ENCODE results near the gene FAIM2.
A peak's percentile ranks its signal among the peaks of the same experiment; 100 is the strongest.

FAIM2 gene

DNA sequence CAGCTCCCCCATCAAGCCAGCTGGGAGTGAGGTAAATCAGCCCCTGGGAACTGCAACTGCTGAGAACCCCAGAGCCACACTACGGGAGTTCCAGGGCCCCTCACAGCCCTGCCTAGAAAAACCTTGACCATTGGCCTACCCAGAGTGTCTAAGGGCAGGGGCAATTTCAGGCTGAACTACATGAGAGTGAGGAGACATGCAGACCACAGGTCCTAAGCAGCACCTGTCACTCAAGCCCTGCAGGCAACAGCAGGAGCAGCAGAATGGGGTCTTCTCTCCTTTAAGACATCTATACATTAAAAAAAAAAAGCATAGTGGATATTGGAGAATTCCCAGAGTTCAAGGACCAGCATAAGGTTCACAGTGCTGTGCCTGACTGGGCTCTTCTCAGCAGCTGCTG lies 80.3 kb downstream of the FAIM2 start:
- no peak for TF ChIP-seq PPARA (CRISPR knock-in tag; IDR thresholded peaks at IDR 0.05; ENCODE audit: borderline replicate concordance)
- no peak for TF ChIP-seq RARB (CRISPR knock-in tag; IDR thresholded peaks at IDR 0.05)
- TF ChIP-seq, protein P1, sequence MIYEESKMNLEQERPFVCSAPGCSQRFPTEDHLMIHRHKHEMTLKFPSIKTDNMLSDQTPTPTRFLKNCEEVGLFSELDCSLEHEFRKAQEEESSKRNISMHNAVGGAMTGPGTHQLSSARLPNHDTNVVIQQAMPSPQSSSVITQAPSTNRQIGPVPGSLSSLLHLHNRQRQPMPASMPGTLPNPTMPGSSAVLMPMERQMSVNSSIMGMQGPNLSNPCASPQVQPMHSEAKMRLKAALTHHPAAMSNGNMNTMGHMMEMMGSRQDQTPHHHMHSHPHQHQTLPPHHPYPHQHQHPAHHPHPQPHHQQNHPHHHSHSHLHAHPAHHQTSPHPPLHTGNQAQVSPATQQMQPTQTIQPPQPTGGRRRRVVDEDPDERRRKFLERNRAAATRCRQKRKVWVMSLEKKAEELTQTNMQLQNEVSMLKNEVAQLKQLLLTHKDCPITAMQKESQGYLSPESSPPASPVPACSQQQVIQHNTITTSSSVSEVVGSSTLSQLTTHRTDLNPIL (CRISPR knock-in tag; IDR thresholded peaks at IDR 0.05; ENCODE audit: low read depth): no peak
- TF ChIP-seq GLIS3 (CRISPR knock-in tag; IDR thresholded peaks at IDR 0.05): no peak
- TF ChIP-seq, protein P2, sequence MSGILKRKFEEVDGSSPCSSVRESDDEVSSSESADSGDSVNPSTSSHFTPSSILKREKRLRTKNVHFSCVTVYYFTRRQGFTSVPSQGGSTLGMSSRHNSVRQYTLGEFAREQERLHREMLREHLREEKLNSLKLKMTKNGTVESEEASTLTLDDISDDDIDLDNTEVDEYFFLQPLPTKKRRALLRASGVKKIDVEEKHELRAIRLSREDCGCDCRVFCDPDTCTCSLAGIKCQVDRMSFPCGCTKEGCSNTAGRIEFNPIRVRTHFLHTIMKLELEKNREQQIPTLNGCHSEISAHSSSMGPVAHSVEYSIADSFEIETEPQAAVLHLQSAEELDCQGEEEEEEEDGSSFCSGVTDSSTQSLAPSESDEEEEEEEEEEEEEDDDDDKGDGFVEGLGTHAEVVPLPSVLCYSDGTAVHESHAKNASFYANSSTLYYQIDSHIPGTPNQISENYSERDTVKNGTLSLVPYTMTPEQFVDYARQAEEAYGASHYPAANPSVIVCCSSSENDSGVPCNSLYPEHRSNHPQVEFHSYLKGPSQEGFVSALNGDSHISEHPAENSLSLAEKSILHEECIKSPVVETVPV (CRISPR knock-in tag; IDR thresholded peaks at IDR 0.05): no peak
- no peak for TF ChIP-seq TCF4 (CRISPR knock-in tag; IDR thresholded peaks at IDR 0.05; ENCODE audit: borderline replicate concordance)
- no peak for TF ChIP-seq ARNTL (CRISPR knock-in tag; IDR thresholded peaks at IDR 0.05; ENCODE audit: borderline replicate concordance, low read depth)
- no peak for TF ChIP-seq TOX (CRISPR knock-in tag; IDR thresholded peaks at IDR 0.05; ENCODE audit: borderline replicate concordance)
- no peak for TF ChIP-seq ZFP30 (CRISPR knock-in tag; IDR thresholded peaks at IDR 0.05)
- TF ChIP-seq ZNF565 (CRISPR knock-in tag; conservative IDR thresholded peaks at IDR 0.05; ENCODE audit: low read depth): no peak
- TF ChIP-seq ESRRG (CRISPR knock-in tag; IDR thresholded peaks at IDR 0.05): no peak
- TF ChIP-seq ZNF8 (CRISPR knock-in tag; IDR thresholded peaks at IDR 0.05): no peak
- no peak for TF ChIP-seq BACH2 (CRISPR knock-in tag; IDR thresholded peaks at IDR 0.05; ENCODE audit: borderline replicate concordance)
- ATAC-seq: no peak

DNA sequence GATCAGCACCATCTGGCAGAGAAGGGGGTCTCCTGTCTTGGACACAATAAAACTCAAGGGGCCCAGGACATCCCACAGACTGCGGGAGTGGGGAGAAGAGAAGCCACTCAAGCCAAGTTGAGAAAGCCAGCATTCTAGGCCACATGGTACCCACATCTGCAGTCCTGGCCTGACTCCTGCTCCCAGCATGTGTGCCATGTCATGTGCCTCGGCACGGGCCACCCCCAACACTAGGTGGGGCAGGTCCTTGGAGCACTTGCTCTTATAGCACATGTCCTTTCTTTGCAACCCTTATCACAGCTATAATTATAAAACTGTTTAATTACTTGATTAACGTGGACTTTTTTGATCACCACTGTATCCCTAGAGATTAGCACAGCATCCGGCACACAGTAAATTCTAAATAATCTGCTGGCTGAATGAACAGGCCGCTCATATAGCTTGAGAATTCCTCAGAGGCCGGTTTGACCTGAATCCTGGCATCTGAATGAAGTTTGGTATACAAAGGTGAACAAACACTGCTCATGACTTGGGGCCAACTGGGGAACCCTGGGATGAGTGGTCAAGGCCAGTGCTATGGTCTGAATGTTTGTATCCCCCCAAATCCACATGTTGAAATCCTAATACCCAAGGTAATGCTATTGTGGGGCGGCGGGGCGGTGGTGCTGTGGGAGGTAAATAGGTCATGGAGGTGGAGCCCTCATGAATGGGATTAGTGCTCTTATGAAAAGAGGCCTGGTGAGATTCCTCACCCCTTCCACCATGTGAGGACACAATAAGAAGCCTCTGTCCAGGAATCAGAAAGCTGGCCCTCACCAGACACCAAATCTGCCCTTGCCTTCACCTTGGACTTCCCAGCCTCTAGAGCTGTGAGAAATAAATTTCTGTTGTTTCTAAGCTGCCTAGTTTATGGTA lies 82.1 kb downstream of the FAIM2 start:
- ATAC-seq: no peak
- TF ChIP-seq PATZ1 (CRISPR knock-in tag; IDR thresholded peaks at IDR 0.05; ENCODE audit: borderline replicate concordance) (no peak), ZFP30 (CRISPR knock-in tag; IDR thresholded peaks at IDR 0.05) (no peak), TCF4 (CRISPR knock-in tag; IDR thresholded peaks at IDR 0.05; ENCODE audit: borderline replicate concordance) (no peak), ARNTL (CRISPR knock-in tag; IDR thresholded peaks at IDR 0.05; ENCODE audit: borderline replicate concordance, low read depth) (no peak), OSR1 (CRISPR knock-in tag; IDR thresholded peaks at IDR 0.05) (no peak), ZFP3 (CRISPR knock-in tag; IDR thresholded peaks at IDR 0.05) (no peak), GLIS3 (CRISPR knock-in tag; IDR thresholded peaks at IDR 0.05) (no peak), PPARA (CRISPR knock-in tag; IDR thresholded peaks at IDR 0.05; ENCODE audit: borderline replicate concordance) (no peak), ZNF70 (CRISPR knock-in tag; IDR thresholded peaks at IDR 0.05) (no peak)
- TF ChIP-seq, protein P2 (CRISPR knock-in tag; IDR thresholded peaks at IDR 0.05): no peak
- TF ChIP-seq, protein P3, sequence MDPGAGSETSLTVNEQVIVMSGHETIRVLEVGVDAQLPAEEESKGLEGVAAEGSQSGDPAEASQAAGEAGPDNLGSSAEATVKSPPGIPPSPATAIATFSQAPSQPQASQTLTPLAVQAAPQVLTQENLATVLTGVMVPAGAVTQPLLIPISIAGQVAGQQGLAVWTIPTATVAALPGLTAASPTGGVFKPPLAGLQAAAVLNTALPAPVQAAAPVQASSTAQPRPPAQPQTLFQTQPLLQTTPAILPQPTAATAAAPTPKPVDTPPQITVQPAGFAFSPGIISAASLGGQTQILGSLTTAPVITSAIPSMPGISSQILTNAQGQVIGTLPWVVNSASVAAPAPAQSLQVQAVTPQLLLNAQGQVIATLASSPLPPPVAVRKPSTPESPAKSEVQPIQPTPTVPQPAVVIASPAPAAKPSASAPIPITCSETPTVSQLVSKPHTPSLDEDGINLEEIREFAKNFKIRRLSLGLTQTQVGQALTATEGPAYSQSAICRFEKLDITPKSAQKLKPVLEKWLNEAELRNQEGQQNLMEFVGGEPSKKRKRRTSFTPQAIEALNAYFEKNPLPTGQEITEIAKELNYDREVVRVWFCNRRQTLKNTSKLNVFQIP (CRISPR knock-in tag; IDR thresholded peaks at IDR 0.05; ENCODE audit: borderline replicate concordance, low read depth): no peak

DNA sequence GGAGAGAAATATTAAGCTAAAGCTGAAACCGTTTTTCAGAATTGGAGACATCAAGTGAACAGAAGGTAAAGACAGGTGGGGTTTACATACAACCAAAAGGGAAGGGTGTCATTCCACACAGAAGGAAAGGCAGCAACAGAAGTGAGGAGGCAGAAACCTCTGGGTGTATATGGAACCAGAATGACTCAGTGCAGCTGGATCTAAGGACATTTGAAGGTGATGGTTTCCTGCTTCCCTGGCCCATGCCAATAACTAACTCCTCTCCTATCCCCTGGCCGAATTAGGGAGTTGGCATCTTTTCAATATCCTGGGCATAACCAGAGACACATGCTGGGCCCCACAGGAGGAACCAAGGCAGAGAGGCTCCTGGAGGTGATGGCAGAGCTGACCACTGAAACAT lies 83.9 kb downstream of the FAIM2 start:
- peak; percentile 27; the same call in 1 of the 3 replicates for ATAC-seq
- TF ChIP-seq SNAI2 (CRISPR knock-in tag; IDR thresholded peaks at IDR 0.05): no peak
- TF ChIP-seq, protein P3 (CRISPR knock-in tag; IDR thresholded peaks at IDR 0.05; ENCODE audit: borderline replicate concordance, low read depth): no peak
- no peak for TF ChIP-seq BACH2 (CRISPR knock-in tag; IDR thresholded peaks at IDR 0.05; ENCODE audit: borderline replicate concordance)
- TF ChIP-seq, protein P1 (CRISPR knock-in tag; IDR thresholded peaks at IDR 0.05; ENCODE audit: low read depth): no peak
- TF ChIP-seq, protein P2 (CRISPR knock-in tag; IDR thresholded peaks at IDR 0.05): no peak
- TF ChIP-seq PPARA (CRISPR knock-in tag; IDR thresholded peaks at IDR 0.05; ENCODE audit: borderline replicate concordance): no peak
- no peak for TF ChIP-seq ARNTL (CRISPR knock-in tag; IDR thresholded peaks at IDR 0.05; ENCODE audit: borderline replicate concordance, low read depth)
- TF ChIP-seq TOX (CRISPR knock-in tag; IDR thresholded peaks at IDR 0.05; ENCODE audit: borderline replicate concordance): no peak
- TF ChIP-seq RARB (CRISPR knock-in tag; IDR thresholded peaks at IDR 0.05): no peak
- TF ChIP-seq GLIS3 (CRISPR knock-in tag; IDR thresholded peaks at IDR 0.05): no peak
- no peak for TF ChIP-seq TCF4 (CRISPR knock-in tag; IDR thresholded peaks at IDR 0.05; ENCODE audit: borderline replicate concordance)
- no peak for TF ChIP-seq ZC3H10 (CRISPR knock-in tag; IDR thresholded peaks at IDR 0.05)
